Breast epithelium (tissue), 3 donors: ENCODE results near the gene CFAP54.

Experiments
- POLR2AphosphoS5 ChIP-seq, 3 donors: sonication (generic); formaldehyde crosslinking; IDR thresholded peaks; one replicate each; pipeline ENCODE4 v1.6.1; 2017; ENCODE audit warnings: antibody characterized with exemption in 3 of 3
- TF ChIP-seq, protein P1 (sequence below), 3 donors: fragments of 450-650 bp; IDR thresholded peaks; one replicate each; pipeline ENCODE4 v1.5.1; 2016 to 2017; ENCODE audit warnings: antibody characterized with exemption in 3 of 3, mild to moderate bottlenecking in 3 of 3, moderate library complexity in 3 of 3

DNA sequence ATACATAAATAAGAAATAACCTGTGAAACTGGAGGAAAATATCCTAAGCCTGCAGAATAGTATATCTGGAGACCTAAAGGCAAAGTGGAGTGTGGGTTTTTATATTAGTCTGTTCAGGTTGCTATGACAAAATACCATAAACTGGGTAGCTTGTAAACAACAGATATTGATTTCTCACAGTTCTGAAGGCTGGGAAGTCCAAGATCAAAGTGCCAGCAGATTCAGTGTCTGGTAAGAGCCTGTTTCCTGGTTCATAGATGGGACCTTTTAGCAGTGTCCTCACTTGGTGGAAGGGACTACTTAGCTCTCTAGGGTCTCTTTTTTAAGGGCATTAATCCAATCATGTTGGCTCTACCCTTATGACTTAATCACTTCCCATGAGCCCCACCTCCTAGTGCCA lies 392.2 kb downstream of the CFAP54 start:
- TF ChIP-seq, protein P1, sequence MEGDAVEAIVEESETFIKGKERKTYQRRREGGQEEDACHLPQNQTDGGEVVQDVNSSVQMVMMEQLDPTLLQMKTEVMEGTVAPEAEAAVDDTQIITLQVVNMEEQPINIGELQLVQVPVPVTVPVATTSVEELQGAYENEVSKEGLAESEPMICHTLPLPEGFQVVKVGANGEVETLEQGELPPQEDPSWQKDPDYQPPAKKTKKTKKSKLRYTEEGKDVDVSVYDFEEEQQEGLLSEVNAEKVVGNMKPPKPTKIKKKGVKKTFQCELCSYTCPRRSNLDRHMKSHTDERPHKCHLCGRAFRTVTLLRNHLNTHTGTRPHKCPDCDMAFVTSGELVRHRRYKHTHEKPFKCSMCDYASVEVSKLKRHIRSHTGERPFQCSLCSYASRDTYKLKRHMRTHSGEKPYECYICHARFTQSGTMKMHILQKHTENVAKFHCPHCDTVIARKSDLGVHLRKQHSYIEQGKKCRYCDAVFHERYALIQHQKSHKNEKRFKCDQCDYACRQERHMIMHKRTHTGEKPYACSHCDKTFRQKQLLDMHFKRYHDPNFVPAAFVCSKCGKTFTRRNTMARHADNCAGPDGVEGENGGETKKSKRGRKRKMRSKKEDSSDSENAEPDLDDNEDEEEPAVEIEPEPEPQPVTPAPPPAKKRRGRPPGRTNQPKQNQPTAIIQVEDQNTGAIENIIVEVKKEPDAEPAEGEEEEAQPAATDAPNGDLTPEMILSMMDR (IDR thresholded peaks at IDR 0.05), result no peak
- TF ChIP-seq POLR2AphosphoS5 (IDR thresholded peaks at IDR 0.05), result no peak
